Keratinocyte (primary cell): ENCODE measurements around the gene STXBP2. TPM values are rescaled to one million over a fixed set of nuclear protein-coding genes. Genes with fewer than 3 reads are reported as not detected.

Experiments used
- DNase-seq: peaks from one replicate; pipeline ENCODE4 v3.0.0-alpha.2; 2011; ENCODE audit warnings: low read depth, missing footprints, low spot score
- FAIRE-seq: peaks from 2 replicates; lab custom pipeline; 2011; peaks lifted over from hg19 to GRCh38; lab: Jason Lieb, UNC
- H2AFZ ChIP-seq: 2 replicates; pipeline ENCODE4 v1.6.0; 2012; ENCODE audit warnings: low read length, control low read depth, inconsistent platforms; ENCODE audit not compliant: control insufficient read depth
- H3K27ac ChIP-seq: 2 replicates; pipeline ENCODE4 v1.5.1; 2011; ENCODE audit warnings: low read length; ENCODE audit not compliant: control insufficient read depth, insufficient read depth
- H3K27me3 ChIP-seq: 3 replicates; pipeline ENCODE4 v1.6.0; 2011; ENCODE audit warnings: low read length; ENCODE audit not compliant: control insufficient read depth, insufficient read depth; ENCODE audit errors: extremely low read depth
- H3K36me3 ChIP-seq, 2 experiments: 2 replicates in 1 of 2; 3 replicates in 1 of 2; pipeline ENCODE4 v1.5.1; 2011; ENCODE audit warnings: low read length in 2 of 2, mild to moderate bottlenecking in 1 of 2; ENCODE audit not compliant: control insufficient read depth in 2 of 2, insufficient read depth in 2 of 2; ENCODE audit errors: extremely low read depth in 1 of 2
- H3K4me1 ChIP-seq: 3 replicates; pipeline ENCODE4 v1.5.1; 2011; ENCODE audit warnings: low read length; ENCODE audit not compliant: control insufficient read depth, insufficient read depth; ENCODE audit errors: extremely low read depth
- H3K4me2 ChIP-seq: 3 replicates; pipeline ENCODE4 v1.6.0; 2011; ENCODE audit warnings: low read depth, low read length; ENCODE audit not compliant: control insufficient read depth, insufficient read depth; ENCODE audit errors: extremely low read depth
- H3K4me3 ChIP-seq, 3 experiments: fragments of 200-600 bp in 1 of 3; sonication (generic) in 1 of 3; 2 replicates in 2 of 3; 3 replicates in 1 of 3; pipeline ENCODE4 v1.5.1; 2011 to 2016; ENCODE audit warnings: low read length in 3 of 3, mild to moderate bottlenecking in 3 of 3, control low read depth in 2 of 3, inconsistent platforms in 1 of 3, low read depth in 1 of 3, mixed read lengths in 1 of 3, mixed run types in 1 of 3, moderate library complexity in 1 of 3; ENCODE audit not compliant: control insufficient read depth in 2 of 3, insufficient read depth in 2 of 3; ENCODE audit errors: extremely low read depth in 1 of 3
- H3K79me2 ChIP-seq: 2 replicates; pipeline ENCODE4 v1.6.0; 2012; ENCODE audit warnings: low read length; ENCODE audit not compliant: control insufficient read depth, insufficient read depth
- H3K9ac ChIP-seq: 3 replicates; pipeline ENCODE4 v1.6.0; 2011; ENCODE audit warnings: low read length; ENCODE audit not compliant: control insufficient read depth, insufficient read depth; ENCODE audit errors: extremely low read depth
- H3K9me1 ChIP-seq: 3 replicates; pipeline ENCODE4 v1.6.0; 2011; ENCODE audit warnings: low read length; ENCODE audit not compliant: control insufficient read depth, insufficient read depth; ENCODE audit errors: extremely low read depth
- H3K9me3 ChIP-seq: 2 replicates; pipeline ENCODE4 v1.5.1; 2012; ENCODE audit warnings: low read depth, low read length; ENCODE audit not compliant: control insufficient read depth
- H4K20me1 ChIP-seq: 3 replicates; pipeline ENCODE4 v1.6.0; 2011; ENCODE audit warnings: low read length; ENCODE audit not compliant: control insufficient read depth, insufficient read depth; ENCODE audit errors: extremely low read depth
- EZH2 ChIP-seq: IDR thresholded peaks from one replicate; pipeline ENCODE4 v1.6.1; 2012; ENCODE audit warnings: inconsistent platforms, mild to moderate bottlenecking, low read length, moderate library complexity
- dilution Hi-C: fragments of 300-500 bp; cut with MboI; formaldehyde crosslinking; loops from one replicate; pipeline ENCODE4 v1.7.0; 2020; ENCODE audit warnings: low sequenced_read_pairs; ENCODE audit not compliant: extremely low pct_ligation_motif_present
- polyA plus RNA-seq, 5 experiments: library from polyadenylated mRNA; depleted of rRNA in 3 of 5; stranded (reverse) in 3 of 5; stranded (forward) in 1 of 5; unstranded in 1 of 5; fragments of >200 nt; gene quantifications; 1 replicate in 1 of 5; 2 replicates in 3 of 5; 3 replicates in 1 of 5; pipeline versions ENCODE4 v1.2.1 to v1.2.3, GENCODE V29; 2011 to 2012; ENCODE audit warnings: missing spikeins in 2 of 5, low read depth in 1 of 5, low replicate concordance in 1 of 5
- TF ChIP-seq, protein P1 (sequence below), 3 experiments: IDR thresholded peaks in 1 of 3; conservative IDR thresholded peaks in 1 of 3; optimal IDR thresholded peaks in 1 of 3; 2 replicates in 2 of 3; 3 replicates in 1 of 3; pipeline versions ENCODE3 to v1.5.1; 2011; ENCODE audit warnings: low read length in 3 of 3, mild to moderate bottlenecking in 3 of 3, moderate library complexity in 2 of 3, control low read depth in 1 of 3, inconsistent platforms in 1 of 3; ENCODE audit not compliant: insufficient read depth in 2 of 3; ENCODE audit errors: extremely low read depth in 1 of 3

Gene STXBP2
- polyA plus RNA-seq, 1 donor (not counting 4 experiments of a cell fraction or from before 2014, with no cell fraction given): 58.8 TPM

DNA sequence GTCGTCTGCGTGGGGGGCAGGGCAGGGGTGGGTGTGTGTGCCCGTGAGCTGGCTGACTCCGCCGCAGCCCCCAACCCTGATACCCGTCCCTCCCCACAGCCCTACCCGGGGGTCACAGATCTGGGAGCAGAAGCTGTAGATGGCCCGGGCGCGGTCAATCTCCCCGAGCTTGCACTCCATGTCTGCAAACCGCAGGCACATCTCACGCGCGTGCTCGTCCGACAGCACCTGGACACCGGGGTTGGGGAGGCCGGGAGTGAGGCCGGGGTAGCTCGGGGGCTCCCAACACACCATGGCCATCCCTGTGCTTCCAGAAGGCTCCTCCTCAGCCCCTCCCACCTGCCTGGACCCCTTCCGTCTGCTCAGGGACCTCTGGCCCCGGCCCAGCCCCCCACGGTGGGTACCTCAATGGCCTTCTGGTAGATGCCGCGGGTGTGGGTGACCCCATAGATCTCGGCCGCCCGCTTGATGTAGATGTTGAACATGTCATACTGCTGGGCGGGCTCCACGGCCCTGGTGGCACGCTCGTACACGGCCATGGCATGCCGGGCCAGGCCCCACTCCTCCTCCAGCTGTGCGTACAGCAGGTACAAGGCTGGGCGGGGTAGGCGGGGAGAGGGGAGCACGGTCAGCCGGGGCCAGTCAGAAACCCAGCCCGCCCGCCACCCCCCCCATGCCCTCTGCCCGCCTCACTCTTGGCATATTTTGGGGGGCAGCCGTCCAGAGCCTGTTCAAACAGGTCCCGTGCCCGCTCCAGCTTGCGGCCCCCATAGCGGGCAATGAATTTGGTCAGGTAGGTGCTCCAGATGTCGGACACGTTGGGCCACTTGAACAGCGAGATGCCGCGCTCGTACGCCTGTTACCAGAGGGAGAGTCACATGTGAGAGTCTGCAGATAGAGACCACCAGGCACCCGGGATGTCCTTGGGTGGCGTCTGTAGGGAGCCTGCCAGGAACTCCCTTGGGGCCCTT is 16.2 kb upstream of the STXBP2 start:
- dilution Hi-C loops: no loop called here
- H3K27ac ChIP-seq: no peak overlapping the region
- H2AFZ ChIP-seq: no peak overlapping the region
- H3K9ac ChIP-seq: no peak overlapping the region
- no peak overlapping the region for H3K4me2 ChIP-seq
- H4K20me1 ChIP-seq: no peaks in the 10 kb centered on the region
- no peaks in the 10 kb centered on the region for H3K4me1 ChIP-seq
- H3K27me3 ChIP-seq: no peaks in the 10 kb centered on the region
- peaks cover 1% of the 10 kb centered on the region for H3K79me2 ChIP-seq
- no peak for FAIRE-seq
- DNase-seq: no peak
- no peak for TF ChIP-seq EZH2
- TF ChIP-seq, protein P1, sequence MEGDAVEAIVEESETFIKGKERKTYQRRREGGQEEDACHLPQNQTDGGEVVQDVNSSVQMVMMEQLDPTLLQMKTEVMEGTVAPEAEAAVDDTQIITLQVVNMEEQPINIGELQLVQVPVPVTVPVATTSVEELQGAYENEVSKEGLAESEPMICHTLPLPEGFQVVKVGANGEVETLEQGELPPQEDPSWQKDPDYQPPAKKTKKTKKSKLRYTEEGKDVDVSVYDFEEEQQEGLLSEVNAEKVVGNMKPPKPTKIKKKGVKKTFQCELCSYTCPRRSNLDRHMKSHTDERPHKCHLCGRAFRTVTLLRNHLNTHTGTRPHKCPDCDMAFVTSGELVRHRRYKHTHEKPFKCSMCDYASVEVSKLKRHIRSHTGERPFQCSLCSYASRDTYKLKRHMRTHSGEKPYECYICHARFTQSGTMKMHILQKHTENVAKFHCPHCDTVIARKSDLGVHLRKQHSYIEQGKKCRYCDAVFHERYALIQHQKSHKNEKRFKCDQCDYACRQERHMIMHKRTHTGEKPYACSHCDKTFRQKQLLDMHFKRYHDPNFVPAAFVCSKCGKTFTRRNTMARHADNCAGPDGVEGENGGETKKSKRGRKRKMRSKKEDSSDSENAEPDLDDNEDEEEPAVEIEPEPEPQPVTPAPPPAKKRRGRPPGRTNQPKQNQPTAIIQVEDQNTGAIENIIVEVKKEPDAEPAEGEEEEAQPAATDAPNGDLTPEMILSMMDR (optimal IDR thresholded peaks at IDR 0.05 in 1 of 3, IDR thresholded peaks at IDR 0.05 in 1 of 3, conservative IDR thresholded peaks at IDR 0.05 in 1 of 3; ENCODE audit: extremely low read depth in 1 of 3, insufficient read depth in 2 of 3, low read length in 3 of 3): no peak
- no peak overlapping the region for H3K4me3 ChIP-seq
- H3K9me3 ChIP-seq: no peaks in the 10 kb centered on the region
- H3K9me1 ChIP-seq: no peaks in the 10 kb centered on the region
- H3K36me3 ChIP-seq: peaks cover 18% of the 10 kb centered on the region in 2 experiments

DNA sequence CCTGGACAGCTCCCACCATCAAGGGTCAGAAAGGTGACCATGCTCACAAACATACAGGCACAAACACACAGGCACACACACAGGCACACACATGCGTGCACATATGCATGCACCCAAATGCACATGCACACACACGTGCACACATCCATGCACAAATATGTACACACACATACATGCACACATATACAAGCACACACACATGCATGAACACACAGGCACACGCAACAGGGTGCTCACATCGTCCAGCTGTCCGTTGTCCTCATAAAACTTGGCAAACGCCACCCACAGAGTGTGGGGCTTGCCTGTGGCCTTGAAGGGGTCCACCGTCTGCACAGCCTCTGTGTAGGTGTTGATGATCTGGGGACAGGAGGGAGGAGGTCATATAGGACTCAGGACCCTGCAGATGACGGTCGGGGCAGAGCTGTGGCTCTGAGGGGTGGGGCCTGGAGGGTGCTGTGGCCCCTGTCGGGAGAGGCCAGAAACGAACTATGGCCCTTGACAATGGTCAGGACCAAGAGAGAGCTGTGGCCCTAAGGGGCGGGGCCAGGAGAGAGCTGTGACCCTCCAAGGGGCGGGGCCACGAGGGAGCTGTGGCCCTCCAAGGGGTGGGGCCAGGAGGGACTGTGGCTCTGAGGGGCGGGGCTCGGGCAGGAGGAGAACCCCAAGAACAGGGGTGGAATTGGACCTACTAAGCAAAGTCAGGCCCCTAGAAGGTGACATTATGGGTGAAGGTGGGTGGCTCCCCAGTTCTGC is 13.8 kb upstream of the STXBP2 start:
- H3K4me1 ChIP-seq: peaks cover 2% of the 10 kb centered on the region
- DNase-seq (no peak), FAIRE-seq (no peak)
- no peak overlapping the region for H3K27ac ChIP-seq
- no peaks in the 10 kb centered on the region for H4K20me1 ChIP-seq
- no peaks in the 10 kb centered on the region for H3K9me1 ChIP-seq
- TF ChIP-seq, protein P1 (optimal IDR thresholded peaks at IDR 0.05 in 1 of 3, IDR thresholded peaks at IDR 0.05 in 1 of 3, conservative IDR thresholded peaks at IDR 0.05 in 1 of 3; ENCODE audit: extremely low read depth in 1 of 3, insufficient read depth in 2 of 3, low read length in 3 of 3): no peak
- H3K4me2 ChIP-seq: no peak overlapping the region
- H2AFZ ChIP-seq: no peak overlapping the region
- H3K27me3 ChIP-seq: no peaks in the 10 kb centered on the region
- peaks cover 25% of the 10 kb centered on the region for H3K79me2 ChIP-seq
- no peak overlapping the region for H3K4me3 ChIP-seq
- dilution Hi-C loops: no loop called here
- H3K36me3 ChIP-seq: peaks cover 19 to 22% of the 10 kb centered on the region in 2 experiments
- no peak overlapping the region for H3K9ac ChIP-seq
- H3K9me3 ChIP-seq: no peaks in the 10 kb centered on the region
